Lung (tissue), 12 donors: ENCODE measurements around the gene VAT1L. TPM values are rescaled to one million over a fixed set of nuclear protein-coding genes. Genes with fewer than 3 reads are reported as not detected.

Experiments
- ATAC-seq: fragments of 200-7000 bp; cut with Tn5 transposase; one replicate; pipeline ENCODE4 v1.9.1; 2020; ENCODE audit warnings: moderate number of reproducible peaks; ENCODE audit not compliant: insufficient read depth, low FRiP score
- DNase-seq, 3 donors: peaks; one replicate each; pipeline ENCODE4 v3.0.0-alpha.2; 2013 to 2017
- H3K27ac ChIP-seq, 2 donors: one replicate each; pipeline ENCODE4 v1.5.1; 2013; ENCODE audit warnings: mild to moderate bottlenecking in 2 of 2, moderate library complexity in 2 of 2, control low read depth in 1 of 2, inconsistent platforms in 1 of 2, low read depth in 1 of 2, low read length in 1 of 2
- H3K27me3 ChIP-seq, 3 donors: one replicate each; pipeline ENCODE4 v1.5.1; 2013; ENCODE audit warnings: low read length in 2 of 3; ENCODE audit not compliant: control insufficient read depth in 3 of 3, insufficient read depth in 3 of 3
- H3K36me3 ChIP-seq, 4 donors: one replicate each; pipeline ENCODE4 v1.5.1; 2013; ENCODE audit warnings: low read length in 4 of 4, mild to moderate bottlenecking in 1 of 4, moderate library complexity in 1 of 4; ENCODE audit not compliant: control insufficient read depth in 4 of 4, insufficient read depth in 4 of 4
- H3K4me1 ChIP-seq, 5 donors: one replicate each; pipeline ENCODE4 v1.5.1; 2013; ENCODE audit warnings: low read length in 5 of 5, mild to moderate bottlenecking in 2 of 5, moderate library complexity in 1 of 5; ENCODE audit not compliant: control insufficient read depth in 5 of 5, insufficient read depth in 5 of 5
- H3K4me3 ChIP-seq: one replicate; pipeline ENCODE4 v1.5.1; 2013; ENCODE audit warnings: mild to moderate bottlenecking, control low read depth, moderate library complexity
- H3K9ac ChIP-seq, 2 donors: one replicate each; pipeline ENCODE4 v1.5.1; 2013; ENCODE audit warnings: low read length in 2 of 2, control low read depth in 1 of 2; ENCODE audit not compliant: insufficient read depth in 1 of 2
- H3K9me3 ChIP-seq, 4 donors: one replicate each; pipeline ENCODE4 v1.5.1; 2013; ENCODE audit warnings: low read length in 3 of 4, mild to moderate bottlenecking in 1 of 4, moderate library complexity in 1 of 4; ENCODE audit not compliant: control insufficient read depth in 4 of 4, insufficient read depth in 3 of 4
- CTCF ChIP-seq: IDR thresholded peaks from 2 replicates; pipeline ENCODE4 v1.5.1; 2012; ENCODE audit warnings: mild to moderate bottlenecking; ENCODE audit errors: control extremely low read depth, extremely low read depth
- WGBS, 2 donors: extraction: QIAGEN DNeasy Blood & Tissue Kit; methylation state at CpG; one replicate each; pipeline ENCODE4 v1.1.7; 2013; 5-methylcytosine and 5-hydroxymethylcytosine counted together
- polyA plus RNA-seq, 2 donors: library from polyadenylated mRNA; stranded (reverse); fragments of 200-250 nt; gene quantifications; one replicate each; pipeline ENCODE4 v1.2.1, GENCODE V29; 2013
- total RNA-seq, 2 donors: library from RNA; depleted of rRNA in 1 of 2; stranded (reverse); fragments of >200 nt in 1 of 2; gene quantifications; one replicate each; pipeline ENCODE4 v1.2.1, GENCODE V29; 2014 to 2021
- donor health status: control.
- donor health status: control.
- donor health status: Bipolar disorder and iron deficiency.
- donor health status: healthy.
- donor health status: DM: yes; HTN: yes; CAD: no.

VAT1L gene
- total and polyA plus RNA-seq, 4 donors, result 0.14 to 3.3 (median 0.26) TPM

DNA sequence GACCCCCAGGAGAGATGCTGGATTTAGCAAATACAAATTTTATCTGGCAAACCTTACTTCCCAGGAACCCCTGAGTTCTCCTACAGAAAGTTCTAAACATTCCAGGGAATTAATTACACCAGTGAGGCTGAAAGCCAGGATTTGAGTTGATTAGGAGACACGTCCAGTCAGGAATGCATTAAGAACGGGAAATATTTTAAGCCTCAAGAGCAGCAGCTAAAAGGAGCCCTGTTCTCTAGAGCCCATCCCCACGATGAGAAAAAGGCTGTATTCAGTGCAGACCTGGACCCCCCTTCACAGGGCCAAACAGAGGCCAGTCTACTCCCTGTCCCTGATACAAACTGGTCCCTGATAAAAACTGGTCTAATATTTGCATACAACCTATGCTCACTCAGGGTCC, 55.0 kb downstream of the VAT1L start:
- H3K4me1 ChIP-seq, result peaks cover 0 to 29% (median 12%) of the 10 kb centered on the region in 5 donors
- H3K27me3 ChIP-seq, result no peaks in the 10 kb centered on the region
- ATAC-seq (no peak), DNase-seq (peak in 2 of 3 donors; percentile 56 to 62)
- no peak overlapping the region for H3K9ac ChIP-seq
- peaks cover 0 to 2% (median 0%) of the 10 kb centered on the region in 4 donors for H3K9me3 ChIP-seq
- no peak for TF ChIP-seq CTCF
- no peak overlapping the region for H3K4me3 ChIP-seq
- WGBS, 2 donors, result 57 to 65% methylated on average over 3 of the region's 3 CpGs
- H3K36me3 ChIP-seq, result no peaks in the 10 kb centered on the region
- no peak overlapping the region for H3K27ac ChIP-seq

DNA sequence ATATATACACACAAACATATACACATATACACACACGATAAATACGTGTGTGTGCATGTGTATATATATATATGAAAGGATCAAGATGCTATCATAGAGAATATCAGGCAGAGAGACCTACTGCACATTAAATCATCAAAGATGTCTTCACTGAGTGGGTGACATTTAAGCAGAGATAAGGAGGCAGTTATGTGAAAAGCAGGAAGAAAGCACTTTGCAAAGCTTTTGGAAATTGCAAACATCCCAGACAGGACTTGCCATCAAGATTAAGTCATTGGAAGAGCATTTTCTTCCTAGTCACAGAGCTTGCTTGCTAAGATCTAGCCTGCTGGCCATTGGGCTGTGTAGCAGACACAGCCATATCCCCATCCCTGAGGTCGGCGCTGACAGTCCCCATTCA, 56.4 kb downstream of the VAT1L start:
- Histone ChIP-seq H3K27me3 (no peaks in the 10 kb centered on the region), H3K27ac (no peak overlapping the region), H3K9me3 (peaks cover 0 to 2% (median 0%) of the 10 kb centered on the region in 4 donors), H3K4me1 (peaks cover 0 to 29% (median 9%) of the 10 kb centered on the region in 5 donors), H3K36me3 (no peaks in the 10 kb centered on the region), H3K4me3 (no peak overlapping the region), H3K9ac (no peak overlapping the region)
- no peak for DNase-seq
- ATAC-seq, result no peak
- no peak for TF ChIP-seq CTCF
- WGBS, 2 donors, result 83 to 84% methylated on average over 4 of the region's 4 CpGs

DNA sequence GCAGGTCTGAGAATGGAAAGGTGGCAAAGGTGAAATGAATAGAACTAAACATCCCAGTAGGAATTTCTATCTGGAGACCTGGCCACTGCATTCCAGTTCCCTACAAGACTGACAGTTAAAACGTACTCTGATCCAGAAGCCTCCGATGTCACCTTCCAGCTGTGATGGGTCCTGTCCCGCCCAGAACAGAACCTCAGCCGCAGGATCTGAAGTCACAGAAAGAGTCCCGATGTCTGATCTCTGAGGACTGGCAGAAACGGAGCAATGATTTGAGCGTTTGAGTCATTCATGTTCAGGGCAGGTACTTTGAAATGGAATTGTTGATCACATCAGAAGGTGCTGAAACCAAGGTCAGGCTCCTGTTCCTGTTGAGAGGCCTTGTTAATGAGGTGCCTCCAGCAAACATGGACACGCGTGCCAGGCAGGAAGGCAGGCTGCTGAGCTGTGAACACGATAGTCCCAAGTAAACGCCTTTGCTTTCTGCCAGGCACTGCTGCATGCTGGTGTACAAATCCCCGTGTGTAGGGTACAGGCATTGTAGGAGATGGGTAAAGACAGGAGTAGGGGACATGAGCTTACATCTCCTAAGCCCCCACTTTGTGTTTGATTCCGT, 61.4 kb downstream of the VAT1L start:
- DNase-seq, result no peak
- H3K4me1 ChIP-seq, result no peaks in the 10 kb centered on the region
- H3K4me3 ChIP-seq, result no peak overlapping the region
- ATAC-seq, result no peak
- 78 to 81% methylated on average over 13 of the region's 13 CpGs for WGBS, 2 donors
- no peaks in the 10 kb centered on the region for H3K9me3 ChIP-seq
- H3K9ac ChIP-seq, result no peak overlapping the region
- H3K36me3 ChIP-seq, result no peaks in the 10 kb centered on the region
- TF ChIP-seq CTCF, result no peak
- H3K27me3 ChIP-seq, result no peaks in the 10 kb centered on the region
- no peak overlapping the region for H3K27ac ChIP-seq
